ENCODE measurements around the gene MAPRE2.

Gene MAPRE2

GRCh38 chr18:35186291-35187034 is 145.2 kb downstream of the MAPRE2 start:
- DNase-seq = no peak

- DNase-seq = no peak
These were observed 148.3 kb downstream of the MAPRE2 start for GRCh38 chr18:35189510-35189909.

GRCh38 chr18:35190948-35191697 is 149.9 kb downstream of the MAPRE2 start:
- DNase-seq = no peak

- no peak for DNase-seq
These were observed 150.4 kb downstream of the MAPRE2 start for GRCh38 chr18:35191698-35192025.

GRCh38 chr18:35192415-35192814 is 151.2 kb downstream of the MAPRE2 start:
- DNase-seq = no peak
